Subcutaneous adipose tissue (tissue), 4 donors: ENCODE measurements around the gene FSD2. TPM values are rescaled to one million over a fixed set of nuclear protein-coding genes. Genes with fewer than 3 reads are reported as not detected.

Experiments
- CTCF ChIP-seq: fragments of 450-650 bp; IDR thresholded peaks from one replicate; pipeline ENCODE4 v1.5.1; 2016; ENCODE audit warnings: low read depth, mild to moderate bottlenecking, control low read depth, antibody characterized with exemption, moderate library complexity
- total RNA-seq, 4 donors: library from RNA; depleted of rRNA; stranded (reverse); fragments of >200 nt; gene quantifications; one replicate each; pipeline ENCODE4 v1.1.0, GENCODE V29; 2016

FSD2 gene
- total RNA-seq, 4 donors from 2014 or later, result not detected

DNA sequence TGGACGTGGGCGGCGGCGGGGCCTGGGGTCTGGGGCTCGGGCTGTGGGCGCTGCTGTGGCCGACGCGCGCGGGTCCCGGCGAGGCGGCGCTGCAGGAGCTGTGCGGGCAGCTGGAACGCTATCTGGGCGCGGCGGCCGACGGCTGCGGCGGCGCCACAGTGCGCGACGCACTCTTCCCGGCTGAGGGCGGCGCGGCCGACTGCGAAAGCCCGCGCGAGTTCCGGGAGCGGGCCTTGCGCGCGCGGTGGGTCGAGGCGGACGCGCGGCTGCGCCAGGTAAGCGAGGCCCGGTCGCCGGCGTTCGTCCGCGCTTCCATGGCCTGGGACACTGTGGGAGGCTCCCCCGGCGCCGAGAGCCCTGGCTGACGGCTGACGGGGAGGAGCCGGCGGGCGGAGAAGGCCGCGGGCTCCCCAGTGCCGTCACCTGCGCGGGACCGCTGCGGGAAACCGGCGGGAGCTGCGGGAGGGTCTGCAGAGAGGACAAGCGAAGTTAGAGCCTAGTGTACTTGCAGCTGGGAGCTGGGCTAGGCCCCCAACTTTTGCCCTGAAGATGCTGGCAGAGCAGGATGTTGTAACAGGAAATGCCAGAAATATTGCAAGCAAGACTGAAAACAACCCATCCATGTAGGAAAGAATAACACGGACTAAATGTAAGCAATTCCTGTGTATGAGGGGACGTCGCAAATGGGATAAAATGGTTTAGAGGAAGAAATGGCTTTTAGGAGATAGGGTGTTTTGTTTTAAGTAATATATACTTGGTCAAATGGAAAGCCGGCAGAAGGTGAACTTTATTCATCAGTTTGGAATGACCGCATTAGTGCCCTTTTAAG is 4.4 kb upstream of the FSD2 start:
- no peak for TF ChIP-seq CTCF

DNA sequence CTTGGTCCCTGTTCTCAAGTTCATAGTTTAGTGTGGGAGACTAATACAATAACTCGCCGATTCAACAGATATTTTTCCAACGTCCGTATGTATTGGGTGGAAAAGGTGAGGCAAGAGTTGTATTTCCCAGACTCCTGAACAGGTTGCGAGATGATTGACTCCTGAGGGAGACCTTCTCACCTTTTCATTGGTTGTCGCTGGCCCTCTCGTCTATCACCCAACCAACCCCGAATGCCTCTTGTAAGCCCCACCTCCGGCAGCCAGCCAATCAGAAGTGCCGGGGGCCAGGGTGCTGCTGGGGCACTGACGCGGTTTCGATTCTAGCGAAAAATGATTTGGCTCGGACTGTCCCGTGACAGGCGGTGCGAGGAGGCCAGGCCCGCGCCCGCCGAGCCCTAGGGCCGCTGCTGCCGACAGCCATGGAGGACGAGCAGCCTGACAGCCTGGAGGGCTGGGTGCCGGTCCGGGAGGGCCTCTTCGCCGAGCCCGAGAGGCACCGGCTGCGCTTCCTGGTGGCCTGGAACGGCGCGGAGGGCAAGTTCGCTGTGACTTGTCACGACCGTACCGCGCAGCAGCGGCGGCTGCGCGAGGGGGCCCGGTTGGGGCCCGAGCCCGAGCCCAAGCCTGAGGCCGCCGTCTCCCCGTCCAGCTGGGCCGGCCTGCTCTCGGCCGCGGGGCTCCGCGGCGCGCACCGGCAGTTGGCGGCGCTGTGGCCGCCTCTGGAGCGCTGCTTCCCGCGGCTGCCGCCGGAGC is 3.6 kb upstream of the FSD2 start, which contains the start of gene WHAMM:
Gene WHAMM, plus strand, starts transcription at position 321 of the 753 bp plus-strand sequence. Its CDS starts 99 bp downstream, at position 420.
- no peak for TF ChIP-seq CTCF

DNA sequence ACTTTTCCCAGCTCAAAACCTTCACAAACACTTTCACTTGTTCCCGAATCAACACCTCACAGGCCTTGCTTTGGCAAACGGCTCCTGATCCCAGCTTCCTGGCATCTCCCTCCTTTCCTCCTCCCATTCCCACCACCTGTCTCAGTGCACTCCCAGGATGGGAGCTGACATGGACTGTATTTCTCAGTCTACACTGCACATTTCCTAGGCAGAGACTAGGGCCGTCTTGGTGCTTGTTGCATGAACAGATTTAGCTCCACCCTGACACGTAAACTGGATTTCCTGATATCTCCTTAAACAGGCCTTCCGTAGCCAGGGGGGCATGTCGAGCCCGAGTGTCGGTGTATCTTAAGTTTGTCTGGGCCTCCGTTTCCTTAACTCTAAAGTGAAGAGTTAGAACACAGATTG is 2.8 kb upstream of the FSD2 start:
- no peak for TF ChIP-seq CTCF

DNA sequence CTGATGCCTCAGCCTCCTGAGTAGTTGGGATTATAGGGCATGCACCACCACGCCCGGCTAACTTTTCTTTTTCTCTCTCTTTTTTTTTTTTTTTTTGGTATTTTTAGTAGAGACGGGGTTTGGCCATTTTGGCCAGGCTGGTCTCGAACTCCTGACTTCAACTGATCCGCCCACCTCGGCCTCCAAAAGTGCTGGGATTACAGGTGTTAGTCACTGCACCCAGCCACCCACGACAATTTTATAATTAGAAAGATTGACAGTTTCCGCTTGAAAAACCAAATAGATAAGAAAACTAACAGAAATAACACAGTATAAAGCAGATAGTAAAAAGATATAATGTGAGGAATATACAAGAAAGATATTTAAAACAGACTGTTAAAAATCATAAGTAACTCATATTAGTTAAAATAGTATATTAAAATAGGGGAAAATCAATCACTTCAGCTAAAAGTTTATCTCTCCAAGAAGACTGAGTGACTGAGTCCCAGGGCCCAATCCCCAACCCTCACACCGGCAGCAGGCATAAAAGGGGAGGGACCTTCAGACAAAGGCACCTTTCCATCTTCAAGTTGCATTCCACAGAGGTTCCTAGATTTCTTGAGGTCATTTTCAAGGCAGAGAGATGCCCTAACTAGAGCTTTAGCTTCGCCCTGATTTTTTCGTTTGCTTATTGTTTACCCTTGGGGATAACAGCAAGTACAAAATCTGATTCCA is 2.2 kb upstream of the FSD2 start:
- TF ChIP-seq CTCF, result no peak

GRCh38 chr15:82804575-82804949 is 1.3 kb downstream of the FSD2 start:
- no peak for TF ChIP-seq CTCF

DNA sequence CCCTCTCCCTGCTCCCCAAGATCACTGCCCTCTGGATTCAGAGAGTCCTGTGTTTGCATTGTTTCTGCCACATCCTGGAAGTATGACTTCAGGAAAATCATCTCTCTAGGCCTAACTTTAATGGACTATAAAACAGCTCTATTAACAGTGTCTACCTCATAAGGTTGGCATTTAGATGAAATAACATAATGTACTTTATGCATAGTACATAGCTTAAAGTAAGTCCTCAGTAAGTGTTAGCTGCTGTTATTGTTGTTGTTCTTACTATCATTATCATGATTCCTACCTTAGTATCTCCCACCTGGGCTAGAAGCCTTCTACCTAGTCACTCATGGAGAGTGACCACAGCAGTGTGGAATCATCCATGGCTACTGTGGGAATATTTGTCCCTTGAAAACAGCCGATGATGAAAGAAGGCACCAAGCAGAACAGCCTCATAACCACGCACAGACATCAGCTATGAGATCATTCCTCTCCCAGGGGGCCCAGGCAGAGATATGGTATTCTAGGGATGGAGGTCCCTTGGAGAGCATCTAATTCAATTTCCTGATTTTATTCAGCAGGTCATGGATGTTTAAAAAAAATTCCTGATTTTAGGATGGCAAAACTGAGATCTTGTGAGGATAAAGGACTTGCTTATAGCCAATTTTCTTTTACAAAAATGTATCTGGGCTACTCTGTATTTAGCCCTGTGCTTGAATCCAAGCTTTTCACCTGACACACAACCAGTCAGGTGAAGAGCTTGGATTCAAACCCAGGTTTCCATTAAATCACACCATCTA is 1.9 kb downstream of the FSD2 start:
- TF ChIP-seq CTCF, result no peak
